NCI-H2029 treated with DMSO at 0.1 percent for 48 hours (cell line): Measurements from ENCODE around the gene UCHL1.
"Not testable (repeated sequence)": the region's sequence is repeated elsewhere in the genome, so short reads cannot be mapped to it uniquely, and the experiment has no call there.

Experiments used
- DNase-seq: peaks from one replicate; lab custom pipeline; 2025; lab: John Stamatoyannopoulos, UW

The UCHL1 gene

DNA sequence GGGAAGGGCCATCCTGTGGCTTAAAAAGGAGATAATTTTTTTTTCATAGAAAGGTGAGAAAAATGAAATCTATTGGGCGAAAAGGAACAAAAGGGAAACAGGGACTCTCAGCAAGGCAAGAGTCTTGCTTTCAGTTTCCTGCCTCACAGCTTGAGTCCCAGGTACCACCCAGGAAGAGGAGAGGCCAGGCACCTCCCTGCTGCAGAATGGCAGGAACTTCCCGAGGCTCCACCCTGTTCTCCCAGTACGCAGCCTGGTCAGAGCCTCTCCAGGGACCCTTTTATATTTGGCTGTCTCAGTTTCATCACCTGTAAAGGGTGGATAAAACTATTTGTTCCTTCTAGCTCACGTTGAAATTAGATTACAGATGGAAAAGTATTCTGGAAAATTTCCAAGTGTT is 33.8 kb downstream of the UCHL1 start:
- no peak for DNase-seq

DNA sequence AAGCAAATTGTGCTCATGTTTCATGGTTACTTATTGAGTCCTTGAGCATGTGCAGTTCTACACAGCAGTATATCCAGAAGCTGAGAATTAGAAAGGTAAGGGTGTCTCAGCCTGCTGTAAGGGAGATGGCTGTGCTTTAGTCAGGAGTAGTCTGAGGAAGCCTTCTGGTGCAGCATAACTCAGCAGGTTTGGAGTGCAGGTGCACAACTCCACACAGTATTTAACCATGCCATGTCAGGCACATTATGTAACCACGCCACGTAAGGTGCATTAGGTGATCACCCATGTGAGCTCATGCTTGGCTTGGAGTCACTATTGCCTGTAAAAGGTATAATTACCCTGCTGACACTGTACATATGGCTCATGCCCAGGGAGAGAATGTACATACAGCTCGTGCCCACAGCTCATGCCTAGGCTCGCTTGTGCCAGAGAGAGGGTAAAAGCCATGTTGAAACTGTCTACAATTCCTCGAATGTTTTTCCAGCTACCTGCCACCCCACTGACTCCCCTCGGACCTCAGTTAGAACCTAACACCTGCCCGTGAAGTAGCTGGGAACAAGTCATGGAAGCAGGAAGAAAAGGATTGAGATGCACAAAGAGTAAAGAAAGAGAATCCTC is 37.8 kb downstream of the UCHL1 start:
- no peak for DNase-seq

DNA sequence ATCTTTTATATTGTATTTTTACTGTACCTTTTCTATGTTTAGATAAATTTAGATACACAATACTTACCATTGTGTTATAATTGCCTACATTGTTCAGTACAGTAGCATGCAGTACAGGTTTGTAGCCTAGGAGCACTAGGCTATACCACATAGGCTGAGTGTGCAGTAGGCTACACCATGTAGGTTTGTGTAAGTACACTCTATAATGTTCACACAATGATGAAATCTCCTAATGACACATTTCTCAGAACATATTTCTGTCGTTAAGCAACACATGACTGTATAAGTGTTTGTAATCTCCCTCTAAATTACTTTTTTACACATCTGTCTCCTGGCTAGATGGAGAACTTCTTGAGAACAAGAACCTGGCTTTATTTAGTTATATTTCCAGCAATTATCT is 40.3 kb downstream of the UCHL1 start:
- no peak for DNase-seq

DNA sequence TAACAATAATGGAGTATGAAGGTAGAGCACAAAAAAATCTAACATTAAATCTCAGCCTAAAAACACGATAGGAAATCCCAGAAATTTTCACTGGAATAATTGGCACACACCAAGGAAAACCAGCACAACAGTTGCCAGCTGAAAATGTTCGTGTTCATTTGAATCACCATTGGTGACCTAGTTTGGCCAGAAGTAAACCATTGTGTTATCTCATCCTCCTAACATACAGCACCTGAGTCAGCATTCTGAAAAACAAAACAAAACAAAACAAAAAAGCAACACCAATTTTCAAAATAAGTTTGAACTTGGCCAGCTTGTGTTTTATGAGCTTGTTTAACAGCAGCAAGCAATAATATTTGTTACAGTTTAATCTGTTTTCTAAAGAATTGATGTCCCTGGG is 41.1 kb downstream of the UCHL1 start:
- no peak for DNase-seq

DNA sequence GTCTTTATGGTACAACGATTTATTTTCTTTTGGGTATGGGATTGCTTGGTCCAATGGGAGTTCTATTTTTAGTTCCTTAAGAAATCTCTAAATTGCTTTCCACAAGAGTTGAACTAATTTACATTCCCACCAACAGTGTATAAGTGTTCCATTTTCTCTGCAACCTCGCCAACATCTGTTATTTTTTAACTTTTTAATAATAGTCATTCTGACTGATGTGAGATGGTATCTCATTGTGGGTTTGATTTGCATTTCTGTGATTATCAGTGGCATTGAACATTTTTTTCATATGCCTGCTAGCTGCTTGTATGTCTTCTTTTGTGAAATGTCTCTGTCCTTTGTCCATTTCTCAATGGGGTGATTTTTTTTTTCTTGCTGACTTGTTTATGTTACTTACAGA is 42.8 kb downstream of the UCHL1 start:
- DNase-seq: no peak

DNA sequence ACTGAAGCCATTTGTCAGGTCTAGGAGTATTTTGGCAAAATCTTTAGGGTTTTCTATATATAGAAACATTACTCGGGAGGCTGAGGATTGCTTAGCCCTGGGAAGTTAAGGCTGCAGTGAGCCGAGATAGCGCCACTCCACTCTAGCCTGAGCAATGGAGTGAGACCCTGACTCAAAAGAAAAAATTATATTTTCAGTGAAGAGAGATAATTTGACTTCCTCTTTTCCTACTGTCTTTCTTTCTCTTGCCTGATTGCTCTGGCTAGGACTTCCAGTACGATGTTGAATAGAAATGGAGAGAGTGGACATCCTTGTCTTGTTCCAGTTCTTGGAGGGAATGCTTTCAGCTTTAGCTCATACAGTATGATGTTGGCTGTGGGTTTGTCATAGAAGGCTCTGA is 44.4 kb downstream of the UCHL1 start:
- DNase-seq: no peak

DNA sequence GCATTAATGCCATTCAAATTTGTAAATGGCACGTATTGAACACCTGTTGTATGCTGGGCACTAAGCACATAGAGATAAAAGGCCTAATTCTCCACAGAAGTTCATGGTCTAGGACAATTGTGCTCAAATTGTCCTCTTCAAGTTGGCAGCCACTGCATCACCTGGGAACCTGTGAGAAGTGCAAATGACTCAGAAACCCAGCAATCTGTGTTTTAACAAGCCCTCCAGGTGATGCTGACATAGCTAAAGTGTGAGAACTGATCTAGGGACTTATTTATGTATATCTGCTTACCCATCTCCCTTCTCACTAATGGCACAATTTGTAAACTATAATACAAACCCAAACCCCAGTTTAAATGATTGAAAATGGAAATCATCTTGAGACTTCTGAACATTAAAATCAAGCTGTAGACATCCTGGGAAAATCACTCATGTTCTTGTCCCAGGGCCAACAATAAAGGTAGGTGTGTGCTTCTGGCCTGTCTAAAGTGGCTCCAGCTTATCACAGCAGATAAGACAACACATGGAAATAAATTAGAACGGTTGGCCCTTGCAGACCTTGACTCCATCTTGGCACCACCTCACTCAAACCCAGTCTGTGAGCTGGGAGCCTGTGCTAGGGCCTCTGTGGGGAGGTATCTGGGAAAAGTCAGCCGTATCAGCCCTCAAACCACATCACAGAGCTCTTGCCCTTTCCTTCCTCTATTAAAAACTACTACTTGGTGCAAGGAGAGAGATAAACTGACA is 46.8 kb downstream of the UCHL1 start:
- DNase-seq: peak; percentile 70

DNA sequence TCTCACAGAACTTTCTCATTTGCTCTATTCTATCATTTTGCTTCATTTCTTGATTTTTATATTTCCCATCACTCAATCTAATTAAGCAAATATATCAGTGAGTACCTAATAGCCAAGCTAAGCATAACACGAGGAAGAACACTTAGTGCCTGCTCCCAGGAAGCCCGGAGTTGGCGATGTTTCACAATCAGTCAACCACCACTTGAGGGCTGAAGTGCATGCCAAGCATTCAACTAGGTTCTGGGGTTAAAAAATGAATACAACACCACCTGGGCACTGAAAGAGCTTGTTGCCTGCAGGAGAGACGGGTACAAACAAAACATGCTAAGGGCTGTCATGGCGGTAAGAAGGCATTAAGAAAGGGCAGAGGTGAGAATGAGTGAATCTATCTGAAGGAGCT is 47.5 kb downstream of the UCHL1 start:
- DNase-seq: peak; percentile 84

DNA sequence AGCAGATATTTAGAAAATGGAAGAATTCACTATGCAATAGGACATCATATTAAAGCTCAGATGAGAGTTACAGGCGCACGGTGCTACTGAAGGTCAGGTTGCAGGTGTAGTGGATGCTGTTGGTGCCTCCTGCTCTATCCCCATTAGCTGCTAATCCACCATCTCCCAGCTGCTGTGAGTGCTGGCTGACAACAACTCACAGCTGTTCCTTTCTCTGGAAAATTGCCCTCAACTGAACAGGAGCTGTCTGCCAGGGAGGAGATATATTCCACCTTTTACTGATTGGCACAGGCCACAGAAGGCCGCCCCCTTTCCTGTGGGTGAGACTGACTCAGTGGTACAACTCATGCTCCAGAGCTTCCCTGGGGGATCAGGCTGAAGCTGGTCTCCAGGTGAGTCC is 48.7 kb downstream of the UCHL1 start:
- DNase-seq: peak; percentile 37

DNA sequence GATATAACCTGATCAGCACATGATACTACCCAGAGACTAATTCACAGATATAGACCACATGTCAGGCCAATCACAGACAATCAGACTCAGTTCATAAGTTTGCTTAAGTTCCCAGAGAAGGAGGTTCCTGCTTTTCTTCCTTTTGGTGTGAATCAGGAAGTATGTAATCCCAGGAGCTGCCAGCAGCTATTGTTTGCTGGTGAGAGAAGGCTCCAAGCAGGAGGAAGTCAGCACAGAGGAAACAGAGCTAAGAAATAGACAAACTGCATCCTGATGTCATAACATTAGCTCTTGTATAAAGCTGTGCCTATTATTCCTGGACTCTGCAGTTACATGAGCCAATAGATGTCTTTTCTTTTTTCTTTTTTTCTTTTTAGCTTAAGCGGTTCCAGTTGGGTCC is 50.9 kb downstream of the UCHL1 start:
- no peak for DNase-seq

DNA sequence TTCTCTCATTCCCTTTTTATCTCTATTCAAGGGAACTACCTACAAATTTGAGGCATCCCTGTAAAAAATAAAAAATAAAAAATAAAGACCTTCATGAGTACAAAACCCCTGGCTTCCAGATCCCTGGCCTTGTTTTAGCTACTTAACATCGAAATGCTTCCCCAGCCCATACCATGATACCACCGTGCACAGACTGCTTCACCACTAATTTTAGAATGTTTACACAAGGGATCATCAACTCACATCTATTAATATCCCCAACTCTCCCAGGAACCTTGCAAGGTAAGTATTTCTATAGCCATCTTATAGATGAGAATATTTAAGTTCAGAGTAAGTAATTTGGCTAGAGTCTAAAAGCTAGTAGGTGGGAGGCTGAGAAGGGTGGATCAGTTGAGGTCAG is 51.7 kb downstream of the UCHL1 start:
- no peak for DNase-seq

DNA sequence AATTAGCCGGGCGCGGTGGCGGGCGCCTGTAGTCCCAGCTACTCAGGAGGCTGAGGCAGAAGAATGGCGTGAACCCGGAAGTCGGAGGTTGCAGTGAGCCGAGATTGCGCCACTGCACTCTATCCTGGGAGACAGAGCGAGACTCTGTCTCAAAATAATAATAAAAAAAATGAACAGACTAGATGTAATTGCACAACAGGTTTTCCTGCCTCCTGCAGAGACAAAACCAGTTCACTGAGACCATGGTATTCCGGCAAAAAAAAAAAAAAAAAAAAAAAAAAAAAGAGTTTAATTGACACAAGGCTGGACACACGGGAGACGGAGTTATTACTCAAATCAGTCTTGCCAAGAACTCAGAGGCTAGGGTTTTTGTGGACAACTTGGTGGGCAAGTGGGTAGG is 58.7 kb downstream of the UCHL1 start:
- not testable (repeated sequence) for DNase-seq

DNA sequence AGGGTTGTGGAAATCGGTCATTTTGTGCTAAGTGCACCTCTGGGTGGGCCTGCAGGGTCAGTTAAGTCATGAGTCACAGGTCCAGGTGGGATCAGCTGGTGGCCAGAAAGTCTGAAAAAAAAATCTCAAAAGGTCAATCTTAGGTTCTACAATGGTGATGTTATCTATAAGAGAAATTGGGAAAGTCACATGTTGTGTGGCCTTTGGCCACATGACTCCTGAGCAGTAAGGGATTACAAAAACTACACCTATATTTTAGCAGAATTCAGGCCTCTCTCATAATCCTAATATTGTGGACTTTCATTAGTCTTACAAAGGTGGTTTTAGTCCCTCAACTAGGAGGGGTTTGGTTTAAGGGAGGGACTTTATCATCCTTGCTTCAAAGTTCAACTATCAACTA is 59.1 kb downstream of the UCHL1 start:
- DNase-seq: no peak
